T-helper 1 cell treated with Interleukin-12 subunit alpha and Interleukin-12 subunit beta and Interleukin-4 antibody, amounts not matched to agents 30 ng/mL and 1 ng/mL, for 36 hours (primary cell): ENCODE measurements around the gene CHST8. TPM values are rescaled to one million over a fixed set of nuclear protein-coding genes. Genes with fewer than 3 reads are reported as not detected.
"Not testable (repeated sequence)": the region's sequence is repeated elsewhere in the genome, so short reads cannot be mapped to it uniquely, and the experiment has no call there.

Experiments
- intact Hi-C: fragments of 100-400 bp; cut with micrococcal nuclease; formaldehyde crosslinking; loops from one replicate; pipeline ENCODE4 v1.15.1; 2024
- total RNA-seq: library from RNA; stranded (reverse); gene quantifications from 2 replicates; pipeline ENCODE4 v1.2.3, GENCODE V29; 2022

Gene CHST8
- total RNA-seq, 1 donor from 2014 or later, result not detected

DNA sequence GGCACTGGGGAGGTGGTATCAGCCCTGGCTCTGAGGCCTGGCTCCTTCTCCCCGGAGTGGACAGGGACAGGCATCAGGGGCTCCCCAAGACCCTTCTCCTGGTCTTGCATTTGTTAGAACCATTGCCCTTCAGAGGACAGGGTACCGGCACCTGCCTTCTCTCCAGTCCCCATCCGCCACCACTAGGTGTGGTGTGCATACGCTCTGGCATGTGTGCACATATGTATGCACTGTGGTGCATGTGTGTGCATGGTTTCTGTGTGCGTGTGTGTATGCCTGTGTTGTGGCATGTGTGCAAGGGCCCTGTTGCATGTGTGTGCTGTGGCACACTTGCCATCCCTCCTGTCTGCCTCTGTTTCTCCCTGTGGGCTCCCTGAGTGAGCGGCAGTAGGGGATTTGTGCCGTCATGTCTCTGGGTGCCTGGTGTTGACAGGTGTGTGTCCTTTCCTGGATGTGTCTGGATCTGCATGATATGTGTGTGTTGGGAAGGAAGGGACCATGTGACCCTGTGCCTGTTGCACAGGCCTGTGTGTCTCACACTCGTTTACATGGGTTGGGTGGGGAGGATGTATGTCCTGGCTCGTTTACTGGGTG lies 184.2 kb downstream of the CHST8 start:
- intact Hi-C loops, result no loop called here

DNA sequence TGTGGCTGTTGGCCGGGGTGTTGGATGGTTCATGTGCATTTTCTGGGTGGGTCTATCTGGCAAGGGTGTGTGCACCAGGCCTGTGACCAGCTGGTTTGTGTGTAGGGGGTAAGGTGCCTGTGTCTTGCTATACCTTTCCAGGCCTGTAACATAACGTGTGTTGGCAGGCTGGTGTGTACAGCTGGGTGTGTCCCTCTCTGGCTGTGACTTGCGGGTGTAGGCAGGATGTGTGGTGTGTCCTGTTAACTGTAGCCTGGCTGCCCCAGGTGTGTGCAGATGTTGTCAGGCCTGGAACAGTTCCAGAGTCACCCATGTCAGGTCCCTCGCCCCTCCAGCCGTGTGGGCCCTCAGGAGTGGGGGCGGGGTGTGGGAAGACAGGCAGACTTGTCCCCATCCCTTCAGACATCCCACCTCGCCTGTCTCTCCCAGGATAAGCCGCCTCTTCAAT lies 184.7 kb downstream of the CHST8 start:
- intact Hi-C loops, result no loop called here

GRCh38 chr19:33808399-33808798 lies 186.6 kb downstream of the CHST8 start:
- intact Hi-C loops, result no loop called here

GRCh38 chr19:33809960-33810359 lies 188.2 kb downstream of the CHST8 start:
- intact Hi-C loops, result no loop called here

DNA sequence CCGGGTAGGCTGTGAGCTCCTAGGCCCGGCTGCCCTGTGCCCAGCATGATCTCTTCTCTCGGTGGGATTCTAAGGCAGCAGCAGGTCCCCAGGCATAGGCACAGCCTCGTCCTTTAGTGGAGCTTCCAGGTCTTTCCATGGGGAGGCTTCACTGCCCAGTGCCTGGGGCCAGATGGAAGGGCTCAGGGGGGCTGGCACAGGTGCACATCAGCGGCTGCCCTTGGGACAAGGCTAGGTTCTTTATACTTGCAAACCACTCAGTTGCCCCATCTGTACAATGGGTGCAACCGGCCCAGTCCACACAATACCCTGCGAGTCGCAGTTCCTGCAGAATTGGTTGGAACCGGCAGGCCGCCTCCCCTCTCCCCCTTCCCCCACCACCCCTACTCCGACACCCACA lies 189.1 kb downstream of the CHST8 start:
- intact Hi-C loops, result no loop called here

GRCh38 chr19:33811246-33811645 lies 189.5 kb downstream of the CHST8 start:
- intact Hi-C loops, result no loop called here

- intact Hi-C loops, result no loop called here
Observed at GRCh38 chr19:33811736-33812387, 190.1 kb downstream of the CHST8 start.

GRCh38 chr19:33812388-33813330 lies 190.9 kb downstream of the CHST8 start:
- intact Hi-C loops, result no loop called here

- intact Hi-C loops, result no loop called here
Observed at GRCh38 chr19:33813391-33814101, 191.8 kb downstream of the CHST8 start.

DNA sequence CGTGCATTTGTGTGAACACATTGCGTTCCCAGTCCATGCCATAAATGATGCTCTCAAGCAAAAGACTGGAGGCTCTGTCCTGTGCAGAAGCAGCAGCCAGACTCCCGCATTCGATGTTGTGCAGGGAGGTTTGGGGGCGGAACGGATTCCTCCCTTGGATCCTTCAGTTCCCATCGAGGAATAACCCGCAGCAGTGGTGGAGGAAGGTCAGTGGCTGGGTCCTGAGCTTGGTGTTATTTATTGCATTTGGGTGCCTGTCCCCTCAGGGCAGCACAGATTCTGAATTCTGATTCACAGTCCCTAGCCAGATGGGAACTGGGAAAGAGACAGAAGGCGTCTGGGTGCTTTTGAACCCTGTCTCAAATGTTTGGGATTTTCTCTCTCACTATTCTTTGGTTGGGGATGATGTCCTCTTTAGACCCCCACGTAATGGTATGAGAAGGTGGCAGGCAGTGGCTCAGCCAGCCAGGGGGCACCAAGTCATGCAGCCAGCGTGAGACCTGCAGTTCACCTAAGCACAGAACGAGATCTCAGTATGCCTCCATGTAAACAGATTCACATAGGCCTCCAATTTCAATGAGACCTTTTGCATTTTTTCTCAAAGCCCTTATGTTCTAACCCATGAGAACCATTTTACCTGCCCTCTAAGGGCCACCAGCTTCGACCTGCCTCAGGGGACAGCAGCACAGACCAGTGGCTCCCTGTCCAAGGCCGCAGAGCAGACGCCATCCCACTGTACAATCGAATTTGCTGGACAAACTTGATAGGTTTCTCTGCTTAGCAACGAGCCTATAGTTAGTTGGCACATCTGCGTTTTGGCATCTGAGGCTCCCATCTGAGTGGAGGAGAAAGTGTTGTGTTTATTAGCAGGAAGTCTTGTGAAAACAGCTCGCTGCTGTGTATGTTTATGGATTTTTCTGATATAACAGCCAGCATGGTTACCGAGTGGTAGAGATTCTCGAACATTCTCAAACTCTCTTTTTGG lies 192.7 kb downstream of the CHST8 start:
- intact Hi-C loops, result no loop called here

DNA sequence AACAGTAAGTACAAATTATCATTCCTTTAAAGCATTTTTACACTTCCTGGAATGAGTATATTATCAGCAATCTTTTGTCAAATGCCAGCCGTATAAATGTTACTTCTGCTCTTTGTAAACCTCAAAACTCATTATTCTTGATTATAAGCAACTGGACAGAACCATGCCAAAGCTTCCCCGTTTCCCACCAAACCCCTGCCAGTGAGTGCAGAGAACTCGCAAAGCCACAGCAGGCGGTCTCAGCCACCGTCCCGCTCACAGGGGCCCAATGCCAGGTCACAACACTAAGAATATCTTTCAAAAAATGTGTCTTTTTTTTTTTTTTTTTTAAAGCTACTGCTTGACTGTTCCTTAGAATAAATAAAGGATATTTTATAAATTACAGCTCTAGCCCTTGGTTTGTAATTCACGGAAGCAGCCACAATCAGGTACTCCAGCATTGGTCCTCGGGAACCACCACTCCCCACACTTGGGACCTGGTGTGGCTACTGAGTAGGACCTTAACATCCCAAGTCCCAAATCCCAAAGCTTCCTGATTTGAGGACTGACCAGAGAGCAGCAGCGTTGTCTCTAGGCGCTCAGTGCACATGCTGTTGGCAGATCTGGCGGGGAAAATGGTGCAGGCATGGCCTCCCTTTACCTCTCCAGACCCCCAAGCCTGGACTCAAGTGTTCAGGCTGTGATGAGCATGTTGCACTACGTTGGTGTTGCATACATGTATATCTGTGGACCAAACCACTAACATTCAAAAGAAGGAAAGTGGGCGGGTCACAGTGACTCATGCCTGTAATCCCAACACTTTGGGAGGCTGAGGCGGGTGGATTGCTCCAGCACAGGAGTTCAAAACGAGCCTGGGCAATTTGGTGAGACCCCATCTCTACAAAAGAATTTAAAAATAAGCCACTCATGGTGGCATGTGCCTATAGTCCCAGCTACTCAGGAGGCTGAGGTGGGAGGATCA lies 193.9 kb downstream of the CHST8 start:
- intact Hi-C loops, result no loop called here

GRCh38 chr19:33818411-33818810 lies 196.7 kb downstream of the CHST8 start:
- intact Hi-C loops, result no loop called here

- intact Hi-C loops, result not testable (repeated sequence)
Observed at GRCh38 chr19:33819078-33819477, 197.3 kb downstream of the CHST8 start.

DNA sequence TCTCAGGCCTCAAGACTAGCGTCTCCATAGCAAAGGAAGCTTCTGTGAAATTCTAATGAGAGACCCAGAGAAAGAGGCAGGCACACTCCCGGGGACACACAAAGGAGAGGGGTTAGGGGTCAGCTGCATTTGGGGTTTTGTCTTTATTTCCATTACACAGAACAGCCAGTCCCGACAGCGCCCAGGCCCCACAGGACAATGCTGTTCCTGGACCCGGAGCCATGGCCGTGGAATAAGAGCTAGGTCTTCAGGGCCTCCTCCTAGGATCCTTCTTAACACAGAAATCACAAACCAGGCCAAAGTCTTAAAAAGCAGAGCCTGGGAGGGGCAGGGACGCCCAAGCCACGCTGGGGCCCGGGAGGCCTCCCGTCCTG lies 197.7 kb downstream of the CHST8 start:
- intact Hi-C loops, result no loop called here

- intact Hi-C loops, result loop anchor here (1.0 to 5.0 kb wide), 2 partner anchors 24 to 43 kb away; partner anchors contain the start of gene KCTD15
Observed at GRCh38 chr19:33819880-33820781, 198.4 kb downstream of the CHST8 start.

GRCh38 chr19:33821871-33822270 lies 200.1 kb downstream of the CHST8 start:
- intact Hi-C loops, result loop anchor here (5.0 kb wide), 1 partner anchor 45 kb away; no protein-coding TSS in a partner anchor
